ENCODE data around the gene SEPTIN5.
A peak's percentile ranks its signal among the peaks of the same experiment; 100 is the strongest.

Gene SEPTIN5

DNA sequence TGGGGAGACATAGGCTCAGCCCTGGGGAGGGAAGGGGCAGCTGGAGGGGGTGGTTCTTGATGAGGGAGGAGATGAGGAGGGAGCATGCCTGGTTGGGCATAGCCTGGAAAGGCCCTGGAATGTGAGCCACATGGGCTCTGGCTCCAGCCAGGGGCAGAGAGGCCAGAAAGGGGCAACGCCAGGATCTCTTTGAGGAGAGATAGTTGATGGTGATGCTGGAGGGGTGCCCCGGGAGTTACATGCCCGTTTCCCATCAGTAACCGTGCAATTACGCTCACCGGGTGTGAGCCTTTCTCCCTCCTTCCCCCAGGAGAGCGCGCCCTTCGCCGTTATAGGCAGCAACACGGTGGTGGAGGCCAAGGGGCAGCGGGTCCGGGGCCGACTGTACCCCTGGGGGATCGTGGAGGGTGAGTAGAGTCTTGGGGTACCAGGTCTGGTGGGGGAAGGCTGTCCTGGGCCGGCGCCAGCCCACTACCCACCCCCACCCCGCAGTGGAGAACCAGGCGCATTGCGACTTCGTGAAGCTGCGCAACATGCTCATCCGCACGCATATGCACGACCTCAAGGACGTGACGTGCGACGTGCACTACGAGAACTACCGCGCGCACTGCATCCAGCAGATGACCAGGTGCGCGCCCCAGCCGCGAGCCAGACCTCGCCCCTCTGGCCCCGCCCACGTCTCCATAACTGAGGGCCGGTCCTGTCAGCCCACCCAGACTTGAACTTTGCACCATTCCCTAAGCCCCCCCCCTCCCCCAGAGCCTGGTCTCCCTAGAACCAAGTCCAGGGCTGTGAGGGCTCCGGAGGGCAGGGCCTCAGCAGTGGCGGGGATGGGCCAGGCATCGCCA, 7.3 kb downstream of the SEPTIN5 start:
- no peak for DNase-seq (ENCODE audit: low read depth, low spot score)
- TF ChIP-seq, protein P1, sequence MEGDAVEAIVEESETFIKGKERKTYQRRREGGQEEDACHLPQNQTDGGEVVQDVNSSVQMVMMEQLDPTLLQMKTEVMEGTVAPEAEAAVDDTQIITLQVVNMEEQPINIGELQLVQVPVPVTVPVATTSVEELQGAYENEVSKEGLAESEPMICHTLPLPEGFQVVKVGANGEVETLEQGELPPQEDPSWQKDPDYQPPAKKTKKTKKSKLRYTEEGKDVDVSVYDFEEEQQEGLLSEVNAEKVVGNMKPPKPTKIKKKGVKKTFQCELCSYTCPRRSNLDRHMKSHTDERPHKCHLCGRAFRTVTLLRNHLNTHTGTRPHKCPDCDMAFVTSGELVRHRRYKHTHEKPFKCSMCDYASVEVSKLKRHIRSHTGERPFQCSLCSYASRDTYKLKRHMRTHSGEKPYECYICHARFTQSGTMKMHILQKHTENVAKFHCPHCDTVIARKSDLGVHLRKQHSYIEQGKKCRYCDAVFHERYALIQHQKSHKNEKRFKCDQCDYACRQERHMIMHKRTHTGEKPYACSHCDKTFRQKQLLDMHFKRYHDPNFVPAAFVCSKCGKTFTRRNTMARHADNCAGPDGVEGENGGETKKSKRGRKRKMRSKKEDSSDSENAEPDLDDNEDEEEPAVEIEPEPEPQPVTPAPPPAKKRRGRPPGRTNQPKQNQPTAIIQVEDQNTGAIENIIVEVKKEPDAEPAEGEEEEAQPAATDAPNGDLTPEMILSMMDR (IDR thresholded peaks at IDR 0.05; ENCODE audit: low read depth, low read length) = no peak
- in situ Hi-C loops (cut with HindIII; ENCODE audit: low sequenced_read_pairs) = no loop called here
- H3K4me3 ChIP-seq (ENCODE audit: low read depth, low read length) = no peak overlapping the region

DNA sequence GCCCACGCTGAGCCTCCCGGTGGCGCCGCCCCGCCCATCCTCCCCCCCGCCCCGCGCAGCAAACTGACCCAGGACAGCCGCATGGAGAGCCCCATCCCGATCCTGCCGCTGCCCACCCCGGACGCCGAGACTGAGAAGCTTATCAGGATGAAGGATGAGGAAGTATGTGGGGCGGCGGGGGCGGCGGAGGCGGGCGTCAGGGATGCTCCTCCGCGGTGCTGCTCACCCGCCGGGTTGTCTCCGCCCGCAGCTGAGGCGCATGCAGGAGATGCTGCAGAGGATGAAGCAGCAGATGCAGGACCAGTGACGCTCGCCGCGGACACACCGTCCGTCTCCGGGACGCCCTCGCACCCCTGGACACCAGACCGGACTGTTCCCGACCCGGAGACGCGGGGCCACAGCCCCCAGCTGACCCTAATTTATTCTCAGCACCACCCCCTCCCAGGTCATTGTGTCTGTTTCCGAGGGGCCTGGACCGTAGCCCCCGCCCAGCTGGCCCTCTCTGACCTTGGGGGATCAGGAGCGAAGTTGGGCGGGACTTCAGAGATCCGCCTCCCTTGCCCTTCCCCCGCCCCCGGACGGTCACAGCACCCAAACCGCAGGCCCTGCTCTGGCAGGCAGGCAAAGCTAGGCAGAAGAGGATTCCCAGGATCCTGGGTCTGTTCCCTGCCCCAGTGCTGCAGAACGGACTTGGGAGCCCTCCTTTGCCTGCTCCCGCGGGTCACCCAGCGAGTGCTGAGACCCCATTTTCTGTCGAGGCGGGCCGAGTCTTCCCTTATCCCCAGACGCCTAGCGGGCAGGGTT, 8.1 kb downstream of the SEPTIN5 start:
- H3K4me3 ChIP-seq (ENCODE audit: low read depth, low read length) = no peak overlapping the region
- no peak for DNase-seq (ENCODE audit: low read depth, low spot score)
- TF ChIP-seq, protein P1 (IDR thresholded peaks at IDR 0.05; ENCODE audit: low read depth, low read length) = no peak
- in situ Hi-C loops (cut with HindIII; ENCODE audit: low sequenced_read_pairs) = no loop called here

DNA sequence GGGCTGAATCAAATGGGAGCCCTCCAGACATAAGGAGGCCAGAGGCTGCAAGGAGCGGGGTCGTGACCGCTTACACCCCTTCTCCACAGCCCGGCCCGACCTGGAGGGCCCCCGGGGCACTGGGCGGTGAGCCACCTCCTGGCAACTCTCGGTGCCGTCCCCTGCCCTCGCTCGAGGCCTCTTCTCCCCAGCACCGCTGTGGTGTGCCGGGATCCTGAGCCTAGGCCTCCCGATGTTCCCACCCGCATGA, 8.6 kb downstream of the SEPTIN5 start:
- DNase-seq (ENCODE audit: low read depth, low spot score) = no peak
- in situ Hi-C loops (cut with HindIII; ENCODE audit: low sequenced_read_pairs) = no loop called here
- TF ChIP-seq, protein P1 (IDR thresholded peaks at IDR 0.05; ENCODE audit: low read depth, low read length) = no peak
- H3K4me3 ChIP-seq (ENCODE audit: low read depth, low read length) = no peak overlapping the region

DNA sequence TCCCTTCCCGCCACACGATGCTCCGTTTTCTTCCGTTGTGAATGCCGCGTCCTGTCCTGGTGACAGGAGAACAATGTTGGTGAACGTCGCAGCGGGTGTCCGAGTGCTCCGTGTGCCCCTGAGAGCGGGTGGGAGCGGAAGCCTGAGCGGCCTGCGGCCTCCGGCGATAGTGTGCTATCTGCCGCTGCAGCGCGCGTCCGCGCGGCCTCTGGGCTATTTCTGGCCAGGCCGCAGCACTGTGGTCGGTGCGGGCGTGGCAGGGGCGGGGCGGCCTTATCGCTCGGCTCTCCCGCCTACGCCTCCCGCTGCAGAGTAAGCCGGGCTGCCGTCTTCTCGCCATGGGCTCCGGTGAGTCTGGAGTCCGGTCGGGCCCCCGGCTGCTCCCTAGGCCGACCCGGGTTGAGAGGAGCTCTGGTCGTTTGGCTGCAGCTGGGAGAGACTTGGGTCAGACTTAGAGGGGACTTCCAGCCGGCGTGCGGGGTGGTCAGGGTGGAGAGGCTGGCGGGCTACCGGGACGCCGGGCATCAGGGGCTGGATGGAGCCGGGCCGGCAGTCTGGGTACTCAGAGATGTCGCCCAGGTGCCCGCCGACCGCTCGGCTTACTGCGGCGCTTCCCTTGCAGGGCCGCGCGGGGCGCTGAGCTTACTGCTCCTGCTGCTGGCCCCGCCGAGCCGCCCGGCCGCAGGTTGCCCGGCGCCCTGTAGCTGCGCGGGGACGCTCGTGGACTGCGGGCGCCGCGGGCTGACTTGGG, 9.1 kb downstream of the SEPTIN5 start, which contains the start of gene GP1BB:
Gene GP1BB (plus strand): TSS at position 308 of the 751 bp plus-strand sequence. CDS start 31 bp downstream, at position 339.
- TF ChIP-seq, protein P1 (IDR thresholded peaks at IDR 0.05; ENCODE audit: low read depth, low read length) = no peak
- no peak within 1 kb of the TSS for H3K4me3 ChIP-seq (ENCODE audit: low read depth, low read length)
- peak; percentile 13 for DNase-seq (ENCODE audit: low read depth, low spot score)
- in situ Hi-C loops (cut with HindIII; ENCODE audit: low sequenced_read_pairs) = no loop called here

DNA sequence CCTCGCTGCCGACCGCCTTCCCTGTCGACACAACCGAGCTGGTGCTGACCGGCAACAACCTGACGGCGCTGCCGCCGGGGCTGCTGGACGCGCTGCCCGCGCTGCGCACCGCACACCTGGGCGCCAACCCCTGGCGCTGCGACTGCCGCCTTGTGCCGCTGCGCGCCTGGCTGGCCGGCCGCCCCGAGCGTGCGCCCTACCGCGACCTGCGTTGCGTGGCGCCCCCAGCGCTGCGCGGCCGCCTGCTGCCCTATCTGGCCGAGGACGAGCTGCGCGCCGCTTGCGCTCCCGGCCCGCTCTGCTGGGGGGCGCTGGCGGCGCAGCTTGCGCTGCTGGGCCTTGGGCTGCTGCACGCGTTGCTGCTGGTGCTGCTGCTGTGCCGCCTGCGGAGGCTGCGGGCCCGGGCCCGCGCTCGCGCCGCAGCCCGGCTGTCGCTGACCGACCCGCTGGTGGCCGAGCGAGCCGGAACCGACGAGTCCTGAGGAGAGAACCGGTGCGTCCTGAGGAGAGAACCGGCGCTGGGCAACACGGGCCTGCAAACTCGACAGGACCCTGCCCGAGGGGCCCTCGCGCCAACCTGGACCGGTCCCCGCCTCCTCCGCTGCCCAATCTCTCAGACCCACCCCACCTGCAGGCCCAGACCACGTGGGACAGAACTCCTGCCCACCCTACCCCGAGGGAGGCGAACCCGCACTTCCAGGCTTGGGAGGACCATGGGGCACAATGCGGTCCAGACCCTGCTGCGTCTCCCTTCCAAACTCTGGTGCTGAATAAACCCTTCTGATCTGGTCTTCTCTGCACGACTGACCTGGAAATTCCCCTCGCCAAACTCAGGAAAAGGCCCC, 9.9 kb downstream of the SEPTIN5 start:
- in situ Hi-C loops (cut with HindIII; ENCODE audit: low sequenced_read_pairs) = no loop called here
- TF ChIP-seq, protein P1 (IDR thresholded peaks at IDR 0.05; ENCODE audit: low read depth, low read length) = peak; percentile 10
- no peak overlapping the region for H3K4me3 ChIP-seq (ENCODE audit: low read depth, low read length)
- DNase-seq (ENCODE audit: low read depth, low spot score) = no peak
